IMR-90 (cell line): ENCODE data around the gene SLC30A9. TPM values are rescaled to one million over a fixed set of nuclear protein-coding genes. Genes with fewer than 3 reads are reported as not detected.

ENCODE experiments used
- ATAC-seq: fragments of 200-7000 bp; cut with Tn5 transposase; 2 replicates; pipeline ENCODE4 v1.9.1; 2020; ENCODE audit warnings: low read depth, mild to moderate bottlenecking, moderate library complexity
- BruUV-seq: library from RNA; stranded (reverse); fragments of 400-500 nt; replicated peaks from 2 replicates; lab custom pipeline; 2021; lab: Mats Ljungman, UMichigan
- CTCF ChIA-PET: fragments of 300-600 bp; formaldehyde crosslinking; extraction: SDS; loops from one replicate; lab custom pipeline; 2021; ENCODE audit warnings: antibody characterized with exemption; lab: Yijun Ruan, JAX
- POLR2A ChIA-PET: fragments of 300-600 bp; sonication (Branson Sonifier 250); formaldehyde crosslinking; loops from one replicate; lab custom pipeline; 2022; ENCODE audit warnings: antibody characterized with exemption; ENCODE audit not compliant: unreplicated experiment; lab: Charles Lee
- DNase-seq: peaks from one replicate; pipeline ENCODE4 v3.0.0; 2013
- H2AFZ ChIP-seq: replicated peaks from 2 replicates; pipeline ENCODE3; 2013; ENCODE audit warnings: low read length, mild to moderate bottlenecking; ENCODE audit not compliant: poor library complexity
- H2AK5ac ChIP-seq: 2 replicates; pipeline ENCODE4 v1.6.1; 2013; ENCODE audit warnings: low read depth, low read length, inconsistent platforms
- H2AK9ac ChIP-seq: replicated peaks from 2 replicates; pipeline ENCODE3; 2013; ENCODE audit warnings: mild to moderate bottlenecking, low read depth, low read length, moderate library complexity; ENCODE audit not compliant: poor library complexity
- H2BK120ac ChIP-seq: 2 replicates; pipeline ENCODE4 v1.6.1; 2013; ENCODE audit warnings: low read depth, low read length, inconsistent platforms
- H2BK15ac ChIP-seq: 3 replicates; pipeline ENCODE4 v1.6.1; 2013; ENCODE audit warnings: low read depth, low read length, inconsistent platforms
- H2BK20ac ChIP-seq: 2 replicates; pipeline ENCODE4 v1.6.1; 2013; ENCODE audit warnings: low read depth, mild to moderate bottlenecking, inconsistent platforms, low read length, moderate library complexity
- H2BK5ac ChIP-seq: 2 replicates; pipeline ENCODE4 v1.6.1; 2013; ENCODE audit warnings: mild to moderate bottlenecking, low read depth, low read length, inconsistent platforms; ENCODE audit not compliant: poor library complexity, severe bottlenecking
- H3K14ac ChIP-seq: replicated peaks from 2 replicates; pipeline ENCODE4 v1.6.1; 2013; ENCODE audit warnings: low read depth, low read length, inconsistent platforms
- H3K18ac ChIP-seq: 2 replicates; pipeline ENCODE4 v1.6.1; 2013; ENCODE audit warnings: low read depth, low read length, control low read depth
- H3K23ac ChIP-seq: 2 replicates; pipeline ENCODE4 v1.6.1; 2013; ENCODE audit warnings: low read depth, low read length, inconsistent platforms
- H3K27ac ChIP-seq: 2 replicates; pipeline ENCODE4 v1.5.1; 2013; ENCODE audit warnings: mild to moderate bottlenecking, control low read depth, low read length; ENCODE audit not compliant: insufficient read depth
- H3K27me3 ChIP-seq: 2 replicates; pipeline ENCODE4 v1.6.1; 2013; ENCODE audit warnings: low read length; ENCODE audit not compliant: control insufficient read depth, insufficient read depth
- H3K36me3 ChIP-seq: 2 replicates; pipeline ENCODE4 v1.6.1; 2013; ENCODE audit warnings: low read length, mixed read lengths; ENCODE audit not compliant: control insufficient read depth, insufficient read depth
- H3K4ac ChIP-seq: 2 replicates; pipeline ENCODE4 v1.6.1; 2013; ENCODE audit warnings: low read depth, low read length, inconsistent platforms
- H3K4me1 ChIP-seq: 2 replicates; pipeline ENCODE4 v1.6.1; 2013; ENCODE audit warnings: low read length, mixed read lengths; ENCODE audit not compliant: control insufficient read depth, insufficient read depth
- H3K4me2 ChIP-seq: 2 replicates; pipeline ENCODE4 v1.6.1; 2013; ENCODE audit warnings: low read depth, mild to moderate bottlenecking, control low read depth, low read length, moderate library complexity
- H3K4me3 ChIP-seq: 2 replicates; pipeline ENCODE4 v1.5.1; 2013; ENCODE audit warnings: low read depth, mild to moderate bottlenecking, control low read depth, low read length, moderate library complexity; ENCODE audit not compliant: insufficient read depth
- H3K56ac ChIP-seq: 2 replicates; pipeline ENCODE4 v1.6.1; 2013; ENCODE audit warnings: low read length, inconsistent platforms; ENCODE audit not compliant: insufficient read depth; ENCODE audit errors: extremely low read depth
- H3K79me1 ChIP-seq, 2 experiments: 2 replicates each; pipeline ENCODE4 v1.6.1; 2013; ENCODE audit warnings: low read length in 2 of 2, inconsistent platforms in 1 of 2, low read depth in 1 of 2
- H3K9ac ChIP-seq: 2 replicates; pipeline ENCODE4 v1.6.1; 2013; ENCODE audit warnings: low read depth, low read length, control low read depth
- H3K9me1 ChIP-seq: 2 replicates; pipeline ENCODE4 v1.6.1; 2013; ENCODE audit warnings: low read length, inconsistent platforms; ENCODE audit not compliant: insufficient read depth
- H3K9me3 ChIP-seq: 2 replicates; pipeline ENCODE4 v1.6.1; 2013; ENCODE audit warnings: low read length; ENCODE audit not compliant: control insufficient read depth, insufficient read depth
- H4K20me1 ChIP-seq: 2 replicates; pipeline ENCODE4 v1.6.1; 2013; ENCODE audit warnings: low read length, inconsistent platforms; ENCODE audit not compliant: insufficient read depth
- H4K5ac ChIP-seq: 2 replicates; pipeline ENCODE4 v1.6.1; 2013; ENCODE audit warnings: mild to moderate bottlenecking, low read depth, low read length, control low read depth
- H4K8ac ChIP-seq, 2 experiments: 2 replicates each; pipeline ENCODE4 v1.6.1; 2013; ENCODE audit warnings: low read depth in 2 of 2, low read length in 2 of 2, control low read depth in 1 of 2, inconsistent platforms in 1 of 2
- H4K91ac ChIP-seq: 2 replicates; pipeline ENCODE4 v1.6.1; 2013; ENCODE audit warnings: low read depth, low read length, inconsistent platforms; ENCODE audit not compliant: insufficient read depth
- CEBPB ChIP-seq: IDR thresholded peaks from 2 replicates; pipeline ENCODE4 v1.6.1; 2012; ENCODE audit warnings: low read depth, low read length, improper control_type of control experiment
- CTCF ChIP-seq: conservative IDR thresholded peaks from 2 replicates; pipeline ENCODE4 v1.5.1; 2012; ENCODE audit warnings: mild to moderate bottlenecking, low read depth, low read length, improper control_type of control experiment
- FOS ChIP-seq: fragments of 150-350 bp; IDR thresholded peaks from 2 replicates; pipeline ENCODE4 v1.6.1; 2016; ENCODE audit warnings: low read depth, low read length
- MAFK ChIP-seq: IDR thresholded peaks from 2 replicates; pipeline ENCODE4 v1.6.1; 2012; ENCODE audit warnings: low read depth, low read length, improper control_type of control experiment
- MAZ ChIP-seq: IDR thresholded peaks from 2 replicates; pipeline ENCODE4 v1.6.1; 2012; ENCODE audit warnings: low read depth, mild to moderate bottlenecking, low read length, improper control_type of control experiment, moderate library complexity, borderline replicate concordance
- MXI1 ChIP-seq: IDR thresholded peaks from 2 replicates; pipeline ENCODE4 v1.6.1; 2012; ENCODE audit warnings: low read depth, mild to moderate bottlenecking, low read length, moderate library complexity, borderline replicate concordance
- USF2 ChIP-seq: fragments of 150-350 bp; IDR thresholded peaks from 2 replicates; pipeline ENCODE4 v1.6.1; 2017; ENCODE audit warnings: mild to moderate bottlenecking, antibody characterized with exemption, low read length, low read depth
- WGBS, 2 experiments: methylation state at CpG; one replicate each; pipeline versions ENCODE4 v1.1.5 to v1.1.7; 2013; ENCODE audit warnings: missing lambda C conversion rate in 2 of 2; ENCODE audit not compliant: insufficient read length in 1 of 2; ENCODE audit errors: extremely low coverage in 2 of 2; 5-methylcytosine and 5-hydroxymethylcytosine counted together
- dilution Hi-C: fragments of 300-500 bp; cut with HindIII; formaldehyde crosslinking; loops from one replicate; pipeline ENCODE4 v1.14.3; 2018; ENCODE audit warnings: low sequenced_read_pairs; ENCODE audit not compliant: unreplicated experiment
- in situ Hi-C: fragments of 300-500 bp; cut with MboI; formaldehyde crosslinking; loops from 3 replicates; pipeline ENCODE4 v1.14.3; 2019; ENCODE audit warnings: low sequenced_read_pairs, inconsistent platforms, mixed read lengths
- intact Hi-C: fragments of 100-400 bp; cut with micrococcal nuclease; formaldehyde crosslinking; loops from 2 replicates; pipeline ENCODE4 v1.10.0; 2022
- polyA plus RNA-seq, 3 experiments: library from polyadenylated mRNA; depleted of rRNA; stranded (reverse); fragments of >200 nt; gene quantifications; 2 replicates each; pipeline ENCODE4 v1.2.3, GENCODE V29; 2012; ENCODE audit warnings: low replicate concordance in 1 of 3
- total RNA-seq: library from RNA; depleted of rRNA; stranded (reverse); fragments of >200 nt; gene quantifications from 2 replicates; pipeline ENCODE4 v1.2.3, GENCODE V29; 2012

Gene SLC30A9
- total and polyA plus RNA-seq, 2 of the 4 experiments (the other 2 are of a cell fraction): 32.0 to 72.6 TPM

DNA sequence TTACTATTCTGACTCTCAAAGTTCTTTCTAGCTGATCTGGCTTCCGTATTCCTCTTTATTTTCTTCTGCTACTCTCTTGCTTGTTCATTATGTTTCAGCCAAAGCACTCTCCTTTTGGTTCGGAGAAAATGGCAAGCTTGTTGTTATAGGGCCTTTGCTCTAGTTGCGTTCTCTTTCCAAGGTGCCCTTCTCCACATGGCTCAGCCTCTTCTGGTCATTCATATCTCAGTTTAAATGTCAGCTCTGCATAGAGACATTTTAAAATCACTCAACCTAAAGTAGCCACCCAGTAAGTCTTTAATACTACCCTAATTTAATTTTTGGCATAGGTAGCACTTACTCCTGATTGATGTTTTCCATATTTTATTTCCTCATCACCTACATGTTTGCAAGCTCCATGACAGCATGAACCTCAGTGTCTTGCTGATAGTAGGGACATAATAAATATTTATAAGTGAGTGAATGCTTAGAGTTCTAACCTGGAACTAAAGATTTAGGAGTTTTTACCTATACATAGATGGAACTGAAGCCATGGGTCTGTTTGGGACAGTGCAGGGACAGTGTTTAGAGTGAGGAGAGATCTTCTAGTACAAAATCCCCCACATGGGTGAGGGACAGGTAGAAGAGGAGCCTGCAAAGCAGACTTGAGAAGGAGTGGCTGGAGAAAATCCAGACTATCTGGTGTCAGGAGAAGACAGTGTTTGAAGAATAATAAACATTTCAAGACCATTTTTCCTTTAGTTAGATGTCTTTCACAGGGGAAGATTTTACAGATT is 17.9 kb downstream of the SLC30A9 start (continued):
- TF ChIP-seq MXI1: no peak

DNA sequence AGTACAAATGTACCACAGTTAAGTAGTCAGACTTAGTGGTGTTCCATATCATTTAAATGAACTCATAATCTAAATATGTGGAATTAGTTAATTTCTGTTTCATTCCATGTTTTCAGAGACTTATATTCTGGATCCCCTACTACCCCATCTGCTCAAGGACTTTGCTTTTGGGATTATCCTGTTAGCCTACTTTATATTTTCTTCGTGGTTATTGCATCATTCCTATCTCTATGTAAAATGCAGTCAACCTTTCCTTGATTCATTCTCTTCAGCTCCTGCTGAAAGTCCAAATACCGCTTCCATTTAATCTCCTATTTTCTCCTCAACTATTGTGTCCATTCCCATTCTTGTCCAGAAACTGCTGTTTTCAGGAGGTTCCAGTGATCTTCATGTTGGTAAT is 25.1 kb downstream of the SLC30A9 start:
- ATAC-seq (no peak), DNase-seq (no peak)
- Histone ChIP-seq H2AK5ac (no peak overlapping the region), H2BK15ac (no peak overlapping the region), H2AK9ac (no peak overlapping the region), H3K9ac (no peak overlapping the region), H4K8ac (no peak overlapping the region), H4K91ac (no peak overlapping the region), H3K56ac (no peak overlapping the region), H3K9me1 (0 out of 2 replicates have a peak, but pooled peaks cover 5% of the 10 kb centered on the region), H2BK120ac (no peak overlapping the region), H2BK5ac (no peak overlapping the region), H3K23ac (no peak overlapping the region), H4K20me1 (no peaks in the 10 kb centered on the region), H3K27me3 (no peaks in the 10 kb centered on the region), H3K9me3 (no peaks in the 10 kb centered on the region), H3K27ac (no peak overlapping the region), H3K4me1 (no peaks in the 10 kb centered on the region), H3K36me3 (peaks cover 6% of the 10 kb centered on the region; the same call in 1 of the 2 replicates), H2AFZ (no peak overlapping the region), H4K5ac (no peak overlapping the region), H3K14ac (no peak overlapping the region), H3K4me3 (no peak overlapping the region), H3K18ac (no peak overlapping the region), H3K79me1 (peaks cover 21 to 25% of the 10 kb centered on the region in 2 experiments), H2BK20ac (no peak overlapping the region), H3K4me2 (no peak overlapping the region), H3K4ac (no peak overlapping the region)
- intact Hi-C loops: no loop called here
- no TSS peak for BruUV-seq
- WGBS, 2 experiments: 86% methylated on average over 2 of the region's 2 CpGs; no CpG with 5 or more reads in 1 of the 2 experiments
- TF ChIP-seq CTCF (no peak), FOS (no peak), USF2 (no peak), MAZ (no peak), CEBPB (peak; percentile 73), MAFK (no peak)
- dilution Hi-C loops: no loop called here
- ChIA-PET POLR2A (no interaction called here), CTCF (no interaction called here)
- in situ Hi-C loops: no loop called here
